Activated CD8-positive, alpha-beta memory T cell treated with anti-CD3 and anti-CD28 coated beads, Interleukin-2, amount 10 ng/mL, durations not matched to agents 7 days and 5 days (primary cell): Measurements from ENCODE around the gene MIF. TPM values are rescaled to one million over a fixed set of nuclear protein-coding genes. Genes with fewer than 3 reads are reported as not detected.

ENCODE experiments used
- ATAC-seq: fragments of 150-1000 bp; cut with Tn5 transposase; one replicate; pipeline ENCODE4 v1.10.0; 2021; ENCODE audit warnings: moderate library complexity
- CTCF ChIA-PET: fragments of 350-600 bp; sonication (Branson Sonifier 250); formaldehyde crosslinking; loops from one replicate; lab custom pipeline; 2021; ENCODE audit warnings: antibody characterized with exemption; lab: Charles Lee
- DNase-seq: peaks from one replicate; pipeline ENCODE4 v3.0.0-alpha.2; 2020
- H3K27ac Mint-ChIP-seq: one replicate; pipeline ENCODE4 v1.8.0; 2021; ENCODE audit warnings: mild to moderate bottlenecking, mixed read lengths
- H3K27me3 Mint-ChIP-seq: one replicate; pipeline ENCODE4 v1.8.0; 2021; ENCODE audit warnings: mixed read lengths
- H3K36me3 Mint-ChIP-seq: one replicate; pipeline ENCODE4 v1.8.0; 2021; ENCODE audit warnings: mild to moderate bottlenecking, mixed read lengths
- H3K4me1 Mint-ChIP-seq: one replicate; pipeline ENCODE4 v1.8.0; 2021; ENCODE audit warnings: mixed read lengths
- H3K4me3 Mint-ChIP-seq: one replicate; pipeline ENCODE4 v1.8.0; 2021; ENCODE audit warnings: mild to moderate bottlenecking, moderate library complexity, mixed read lengths
- H3K9me3 Mint-ChIP-seq: one replicate; pipeline ENCODE4 v1.8.0; 2022; ENCODE audit warnings: low read depth, mixed read lengths
- total RNA-seq, 2 experiments: library from RNA; stranded (reverse); gene quantifications; one replicate each; pipeline ENCODE4 v1.2.3, GENCODE V29; 2021

The MIF gene
- total RNA-seq, 2 experiments from 2014 or later, result 730 to 765 TPM

- ATAC-seq (no peak), DNase-seq (no peak)
- Mint-ChIP-seq H3K27ac (no peak overlapping the region), H3K36me3 (no peaks in the 10 kb centered on the region), H3K27me3 (no peaks in the 10 kb centered on the region), H3K9me3 (no peaks in the 10 kb centered on the region), H3K4me1 (no peaks in the 10 kb centered on the region), H3K4me3 (no peak overlapping the region)
- CTCF ChIA-PET, result no interaction called here
Measured at GRCh38 chr22:23884140-23884539, 10.0 kb upstream of the MIF start.

- ATAC-seq, result no peak
- no peaks in the 10 kb centered on the region for H3K27me3 Mint-ChIP-seq
- H3K36me3 Mint-ChIP-seq, result no peaks in the 10 kb centered on the region
- CTCF ChIA-PET, result interaction anchor here (1.2 kb wide), 1 partner anchor 11 kb away, joined by 3 read pairs; no protein-coding TSS in a partner anchor
- no peak overlapping the region for H3K27ac Mint-ChIP-seq
- no peak overlapping the region for H3K4me3 Mint-ChIP-seq
- DNase-seq, result no peak
- H3K4me1 Mint-ChIP-seq, result peaks cover 11% of the 10 kb centered on the region
- H3K9me3 Mint-ChIP-seq, result no peaks in the 10 kb centered on the region
Measured at GRCh38 chr22:23888615-23889401, 5.4 kb upstream of the MIF start.

DNA sequence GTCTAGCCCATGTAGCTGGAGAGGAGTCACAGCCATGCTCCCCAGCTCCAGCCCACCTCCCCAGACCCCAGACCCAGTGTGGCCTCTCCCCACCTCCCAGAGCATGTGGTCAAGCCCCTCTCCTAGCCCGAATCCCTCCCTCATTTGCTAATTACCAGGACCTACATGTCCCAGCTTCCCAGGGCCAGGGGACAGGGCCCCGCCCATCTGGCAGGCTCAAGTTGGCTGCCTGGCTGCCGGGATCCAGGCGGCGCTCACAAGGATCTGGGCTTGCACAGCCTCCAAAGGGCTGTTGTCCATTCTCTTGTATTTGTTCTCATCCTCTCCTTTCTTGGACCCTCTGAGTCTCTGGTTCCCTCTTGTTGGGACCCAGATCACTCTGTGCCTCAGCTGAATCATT lies 4.6 kb upstream of the MIF start:
- DNase-seq (no peak), ATAC-seq (no peak)
- H3K27ac Mint-ChIP-seq, result no peak overlapping the region
- peaks cover 2% of the 10 kb centered on the region for H3K36me3 Mint-ChIP-seq
- no peak overlapping the region for H3K4me3 Mint-ChIP-seq
- CTCF ChIA-PET, result no interaction called here
- H3K4me1 Mint-ChIP-seq, result peaks cover 12% of the 10 kb centered on the region
- H3K27me3 Mint-ChIP-seq, result no peaks in the 10 kb centered on the region
- H3K9me3 Mint-ChIP-seq, result no peaks in the 10 kb centered on the region

GRCh38 chr22:23891726-23892125 lies 2.5 kb upstream of the MIF start:
- no peak overlapping the region for H3K27ac Mint-ChIP-seq
- CTCF ChIA-PET, result interaction anchor here (3.3 kb wide), 1 partner anchor 19 kb away, joined by 37 read pairs; no protein-coding TSS in a partner anchor
- no peaks in the 10 kb centered on the region for H3K27me3 Mint-ChIP-seq
- ATAC-seq (no peak), DNase-seq (no peak)
- peaks cover 23% of the 10 kb centered on the region for H3K4me1 Mint-ChIP-seq
- H3K9me3 Mint-ChIP-seq, result no peaks in the 10 kb centered on the region
- H3K4me3 Mint-ChIP-seq, result no peak overlapping the region
- H3K36me3 Mint-ChIP-seq, result peaks cover 15% of the 10 kb centered on the region

- peaks cover 19% of the 10 kb centered on the region for H3K36me3 Mint-ChIP-seq
- no peaks in the 10 kb centered on the region for H3K9me3 Mint-ChIP-seq
- H3K4me1 Mint-ChIP-seq, result peaks cover 26% of the 10 kb centered on the region
- H3K27ac Mint-ChIP-seq, result no peak overlapping the region
- DNase-seq (no peak), ATAC-seq (no peak)
- H3K4me3 Mint-ChIP-seq, result no peak overlapping the region
- CTCF ChIA-PET, result interaction anchor here (2.9 to 3.3 kb wide), 2 partner anchors 19 to 34 kb away, joined by 35 to 37 read pairs; partner anchors contain the start of gene SLC2A11
- H3K27me3 Mint-ChIP-seq, result no peaks in the 10 kb centered on the region
Measured at GRCh38 chr22:23892130-23892529, 2.1 kb upstream of the MIF start.

- Mint-ChIP-seq H3K36me3 (peaks cover 23% of the 10 kb centered on the region), H3K4me1 (peaks cover 30% of the 10 kb centered on the region), H3K27ac (peak overlapping the region; percentile 96), H3K9me3 (no peaks in the 10 kb centered on the region), H3K4me3 (peak overlapping the region; percentile 89), H3K27me3 (no peaks in the 10 kb centered on the region)
- no peak for DNase-seq
- CTCF ChIA-PET, result interaction anchor here (2.1 to 3.3 kb wide), 4 partner anchors 18 to 72 kb away, joined by 6 to 37 read pairs (median 32); partner anchors contain the start of gene SLC2A11
- no peak for ATAC-seq
Measured at GRCh38 chr22:23892706-23893105, 1.5 kb upstream of the MIF start.

DNA sequence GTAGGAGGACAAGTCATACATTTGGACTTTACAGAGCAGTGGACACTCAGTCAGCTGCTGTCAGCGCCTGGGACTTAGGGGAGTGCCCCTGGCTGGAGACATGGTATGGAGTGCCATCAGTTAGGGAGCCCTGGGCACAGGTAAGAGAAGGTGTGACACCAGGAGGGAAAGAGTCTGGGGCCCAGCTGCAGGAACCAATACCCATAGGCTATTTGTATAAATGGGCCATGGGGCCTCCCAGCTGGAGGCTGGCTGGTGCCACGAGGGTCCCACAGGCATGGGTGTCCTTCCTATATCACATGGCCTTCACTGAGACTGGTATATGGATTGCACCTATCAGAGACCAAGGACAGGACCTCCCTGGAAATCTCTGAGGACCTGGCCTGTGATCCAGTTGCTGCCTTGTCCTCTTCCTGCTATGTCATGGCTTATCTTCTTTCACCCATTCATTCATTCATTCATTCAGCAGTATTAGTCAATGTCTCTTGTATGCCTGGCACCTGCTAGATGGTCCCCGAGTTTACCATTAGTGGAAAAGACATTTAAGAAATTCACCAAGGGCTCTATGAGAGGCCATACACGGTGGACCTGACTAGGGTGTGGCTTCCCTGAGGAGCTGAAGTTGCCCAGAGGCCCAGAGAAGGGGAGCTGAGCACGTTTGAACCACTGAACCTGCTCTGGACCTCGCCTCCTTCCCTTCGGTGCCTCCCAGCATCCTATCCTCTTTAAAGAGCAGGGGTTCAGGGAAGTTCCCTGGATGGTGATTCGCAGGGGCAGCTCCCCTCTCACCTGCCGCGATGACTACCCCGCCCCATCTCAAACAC lies 850 bp upstream of the MIF start:
- Mint-ChIP-seq H3K9me3 (no peaks in the 10 kb centered on the region), H3K4me1 (peaks cover 34% of the 10 kb centered on the region), H3K36me3 (peaks cover 26% of the 10 kb centered on the region), H3K4me3 (peak overlapping the region; percentile 89), H3K27ac (peak overlapping the region; percentile 96), H3K27me3 (no peaks in the 10 kb centered on the region)
- CTCF ChIA-PET, result interaction anchor here (0.9 to 3.3 kb wide), 17 partner anchors 10 to 1187 kb away, joined by 3 to 37 read pairs (median 5); partner anchors contain the start of genes C22orf15 and SLC2A11
- ATAC-seq, result no peak
- no peak for DNase-seq

DNA sequence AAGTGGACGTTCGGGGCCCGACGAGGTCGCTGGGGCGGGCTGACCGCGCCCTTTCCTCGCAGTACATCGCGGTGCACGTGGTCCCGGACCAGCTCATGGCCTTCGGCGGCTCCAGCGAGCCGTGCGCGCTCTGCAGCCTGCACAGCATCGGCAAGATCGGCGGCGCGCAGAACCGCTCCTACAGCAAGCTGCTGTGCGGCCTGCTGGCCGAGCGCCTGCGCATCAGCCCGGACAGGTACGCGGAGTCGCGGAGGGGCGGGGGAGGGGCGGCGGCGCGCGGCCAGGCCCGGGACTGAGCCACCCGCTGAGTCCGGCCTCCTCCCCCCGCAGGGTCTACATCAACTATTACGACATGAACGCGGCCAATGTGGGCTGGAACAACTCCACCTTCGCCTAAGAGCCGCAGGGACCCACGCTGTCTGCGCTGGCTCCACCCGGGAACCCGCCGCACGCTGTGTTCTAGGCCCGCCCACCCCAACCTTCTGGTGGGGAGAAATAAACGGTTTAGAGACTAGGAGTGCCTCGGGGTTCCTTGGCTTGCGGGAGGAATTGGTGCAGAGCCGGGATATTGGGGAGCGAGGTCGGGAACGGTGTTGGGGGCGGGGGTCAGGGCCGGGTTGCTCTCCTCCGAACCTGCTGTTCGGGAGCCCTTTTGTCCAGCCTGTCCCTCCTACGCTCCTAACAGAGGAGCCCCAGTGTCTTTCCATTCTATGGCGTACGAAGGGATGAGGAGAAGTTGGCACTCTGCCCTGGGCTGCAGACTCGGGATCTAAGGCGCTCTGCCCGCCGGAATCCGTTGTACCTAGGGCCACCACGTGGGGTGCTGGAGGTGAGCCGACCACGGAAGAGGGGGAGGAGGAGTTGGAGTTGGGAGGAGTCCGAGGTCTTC lies 771 bp downstream of the MIF start:
- Mint-ChIP-seq H3K36me3 (peaks cover 36% of the 10 kb centered on the region), H3K4me3 (peak overlapping the region; percentile 89), H3K27me3 (no peaks in the 10 kb centered on the region), H3K9me3 (peaks cover 1% of the 10 kb centered on the region), H3K27ac (peak overlapping the region; percentile 96), H3K4me1 (peaks cover 36% of the 10 kb centered on the region)
- CTCF ChIA-PET, result interaction anchor here (0.6 to 3.3 kb wide), 23 partner anchors 9 to 1185 kb away, joined by 3 to 37 read pairs (median 4); partner anchors contain the start of genes C22orf15, CABIN1 and SLC2A11
- ATAC-seq (peak; percentile 54), DNase-seq (peak; percentile 87)

GRCh38 chr22:23895599-23896144 lies 1.5 kb downstream of the MIF start:
- CTCF ChIA-PET, result no interaction called here

GRCh38 chr22:23896166-23896522 lies 2.0 kb downstream of the MIF start:
- Mint-ChIP-seq H3K9me3 (peaks cover 1% of the 10 kb centered on the region), H3K27ac (peak overlapping the region; percentile 96), H3K4me3 (peak overlapping the region; percentile 89), H3K4me1 (peaks cover 36% of the 10 kb centered on the region), H3K36me3 (peaks cover 46% of the 10 kb centered on the region), H3K27me3 (no peaks in the 10 kb centered on the region)
- CTCF ChIA-PET, result no interaction called here
- ATAC-seq (no peak), DNase-seq (no peak)

More at GRCh38 chr22:23895599-23896144, 1.5 kb downstream of the MIF start:
- Mint-ChIP-seq H3K4me3 (peak overlapping the region; percentile 89), H3K27me3 (no peaks in the 10 kb centered on the region), H3K9me3 (peaks cover 1% of the 10 kb centered on the region), H3K27ac (peak overlapping the region; percentile 96), H3K4me1 (peaks cover 36% of the 10 kb centered on the region), H3K36me3 (peaks cover 41% of the 10 kb centered on the region)
- DNase-seq (no peak), ATAC-seq (no peak)

GRCh38 chr22:23896523-23897186 lies 2.5 kb downstream of the MIF start:
- ATAC-seq, result no peak
- Mint-ChIP-seq H3K27ac (no peak overlapping the region), H3K27me3 (no peaks in the 10 kb centered on the region), H3K9me3 (peaks cover 1% of the 10 kb centered on the region), H3K4me3 (no peak overlapping the region), H3K4me1 (peaks cover 36% of the 10 kb centered on the region), H3K36me3 (peaks cover 48% of the 10 kb centered on the region)
- no peak for DNase-seq
- CTCF ChIA-PET, result interaction anchor here (0.8 to 1.6 kb wide), 2 partner anchors 17 to 38 kb away, joined by 3 to 4 read pairs; no protein-coding TSS in a partner anchor

DNA sequence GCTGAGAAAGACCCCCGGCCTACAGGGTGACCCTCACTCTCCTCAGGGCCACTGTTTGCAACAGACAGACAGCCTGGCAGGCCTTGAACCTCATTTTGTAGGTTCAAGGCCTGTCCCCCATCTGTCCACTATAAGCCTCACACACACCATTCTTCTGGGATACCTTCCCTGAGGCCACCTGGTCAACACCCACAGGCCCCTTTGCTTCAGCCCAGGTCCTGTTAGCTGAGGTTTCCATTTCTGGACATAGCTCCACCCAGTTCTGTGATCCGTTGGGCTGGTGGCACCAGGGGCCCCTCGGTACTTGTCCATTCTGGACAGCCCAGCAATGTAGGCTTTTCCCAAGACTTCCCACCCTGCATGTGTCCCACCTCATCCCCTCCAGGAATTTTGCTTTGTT lies 3.1 kb downstream of the MIF start:
- Mint-ChIP-seq H3K36me3 (peaks cover 48% of the 10 kb centered on the region), H3K27ac (peak overlapping the region; percentile 47)
- CTCF ChIA-PET, result interaction anchor here (0.8 to 1.6 kb wide), 2 partner anchors 16 to 39 kb away, joined by 3 to 4 read pairs; no protein-coding TSS in a partner anchor

More for the DNA sequence above, 3.1 kb downstream of the MIF start:
- Mint-ChIP-seq H3K4me3 (no peak overlapping the region), H3K4me1 (peaks cover 36% of the 10 kb centered on the region), H3K9me3 (peaks cover 1% of the 10 kb centered on the region), H3K27me3 (no peaks in the 10 kb centered on the region)
- ATAC-seq, result no peak
- DNase-seq, result no peak
